Epidermal melanocyte (primary cell): ENCODE results near the gene PHTF2.
"Not testable (repeated sequence)": the region's sequence is repeated elsewhere in the genome, so short reads cannot be mapped to it uniquely, and the experiment has no call there.

Source experiments
- DNase-seq: peaks from one replicate; pipeline ENCODE4 v3.0.0; 2011; ENCODE audit warnings: low spot score; ENCODE audit not compliant: insufficient read length

Gene PHTF2

GRCh38 chr7:77830649-77831355 lies 32.2 kb downstream of the PHTF2 start:
- DNase-seq, result no peak

- DNase-seq, result no peak
Observed at GRCh38 chr7:77831481-77831880, 32.9 kb downstream of the PHTF2 start.

GRCh38 chr7:77831953-77832352 lies 33.4 kb downstream of the PHTF2 start:
- DNase-seq, result no peak

- DNase-seq, result no peak
Observed at GRCh38 chr7:77833136-77833535, 34.6 kb downstream of the PHTF2 start.

GRCh38 chr7:77836425-77836824 lies 37.9 kb downstream of the PHTF2 start:
- DNase-seq, result not testable (repeated sequence)

GRCh38 chr7:77837275-77837674 lies 38.7 kb downstream of the PHTF2 start:
- no peak for DNase-seq

GRCh38 chr7:77837966-77838365 lies 39.4 kb downstream of the PHTF2 start:
- no peak for DNase-seq

- no peak for DNase-seq
Observed at GRCh38 chr7:77838929-77839491, 40.4 kb downstream of the PHTF2 start.

- no peak for DNase-seq
Observed at GRCh38 chr7:77839919-77840318, 41.3 kb downstream of the PHTF2 start.

- DNase-seq, result no peak
Observed at GRCh38 chr7:77843194-77843593, 44.6 kb downstream of the PHTF2 start.

GRCh38 chr7:77846317-77847092 lies 47.9 kb downstream of the PHTF2 start:
- DNase-seq, result no peak

- no peak for DNase-seq
Observed at GRCh38 chr7:77855371-77856083, 57.0 kb downstream of the PHTF2 start.

- DNase-seq, result no peak
Observed at GRCh38 chr7:77858278-77858677, 59.7 kb downstream of the PHTF2 start.

GRCh38 chr7:77859343-77859742 lies 60.8 kb downstream of the PHTF2 start:
- DNase-seq, result no peak

- DNase-seq, result no peak
Observed at GRCh38 chr7:77862691-77863090, 64.1 kb downstream of the PHTF2 start.

GRCh38 chr7:77863860-77864259 lies 65.3 kb downstream of the PHTF2 start:
- no peak for DNase-seq

- DNase-seq, result no peak
Observed at GRCh38 chr7:77866370-77866769, 67.8 kb downstream of the PHTF2 start.

- no peak for DNase-seq
Observed at GRCh38 chr7:77866786-77867536, 68.4 kb downstream of the PHTF2 start.

- no peak for DNase-seq
Observed at GRCh38 chr7:77867537-77867865, 68.9 kb downstream of the PHTF2 start.

- DNase-seq, result not testable (repeated sequence)
Observed at GRCh38 chr7:77872256-77872655, 73.7 kb downstream of the PHTF2 start.
